ENCODE measurements around the gene ST6GALNAC6. TPM values are rescaled to one million over a fixed set of nuclear protein-coding genes. Genes with fewer than 3 reads are reported as not detected.
A peak's percentile ranks its signal among the peaks of the same experiment; 100 is the strongest.
"Not testable (repeated sequence)": the region's sequence is repeated elsewhere in the genome, so short reads cannot be mapped to it uniquely, and the experiment has no call there.

The ST6GALNAC6 gene
- total RNA-seq, 1 experiment from 2014 or later, result 14.8 TPM

- no peak for DNase-seq (ENCODE audit: low spot score)
Observed at GRCh38 chr9:127873886-127874285, 25.5 kb downstream of the ST6GALNAC6 start.

- no peak for DNase-seq (ENCODE audit: low spot score)
Observed at GRCh38 chr9:127873223-127873691, 26.1 kb downstream of the ST6GALNAC6 start.

GRCh38 chr9:127872369-127873222, 26.8 kb downstream of the ST6GALNAC6 start:
- no peak for DNase-seq (ENCODE audit: low spot score)

GRCh38 chr9:127871531-127871930, 27.9 kb downstream of the ST6GALNAC6 start:
- DNase-seq (ENCODE audit: low spot score), result no peak

GRCh38 chr9:127870887-127871286, 28.5 kb downstream of the ST6GALNAC6 start:
- DNase-seq (ENCODE audit: low spot score), result no peak

- DNase-seq (ENCODE audit: low spot score), result not testable (repeated sequence)
Observed at GRCh38 chr9:127870153-127870491, 29.3 kb downstream of the ST6GALNAC6 start.

GRCh38 chr9:127869310-127870152, 29.9 kb downstream of the ST6GALNAC6 start:
- DNase-seq (ENCODE audit: low spot score), result peak; percentile 75

- no peak for DNase-seq (ENCODE audit: low spot score)
Observed at GRCh38 chr9:127868278-127868902, 31.0 kb downstream of the ST6GALNAC6 start.

- DNase-seq (ENCODE audit: low spot score), result no peak
Observed at GRCh38 chr9:127867356-127868277, 31.8 kb downstream of the ST6GALNAC6 start.

GRCh38 chr9:127866535-127866934, 32.9 kb downstream of the ST6GALNAC6 start:
- DNase-seq (ENCODE audit: low spot score), result no peak

- no peak for DNase-seq (ENCODE audit: low spot score)
Observed at GRCh38 chr9:127865645-127866464, 33.5 kb downstream of the ST6GALNAC6 start.

GRCh38 chr9:127863191-127863621, 36.2 kb downstream of the ST6GALNAC6 start:
- no peak for DNase-seq (ENCODE audit: low spot score)

GRCh38 chr9:127862075-127863011, 37.1 kb downstream of the ST6GALNAC6 start:
- DNase-seq (ENCODE audit: low spot score), result no peak

- DNase-seq (ENCODE audit: low spot score), result no peak
Observed at GRCh38 chr9:127860779-127861178, 38.6 kb downstream of the ST6GALNAC6 start.

GRCh38 chr9:127860260-127860659, 39.1 kb downstream of the ST6GALNAC6 start:
- DNase-seq (ENCODE audit: low spot score), result no peak

GRCh38 chr9:127858041-127858512, 41.3 kb downstream of the ST6GALNAC6 start:
- no peak for DNase-seq (ENCODE audit: low spot score)

GRCh38 chr9:127857278-127857677, 42.1 kb downstream of the ST6GALNAC6 start:
- DNase-seq (ENCODE audit: low spot score), result no peak

- no peak for DNase-seq (ENCODE audit: low spot score)
Observed at GRCh38 chr9:127856729-127857116, 42.7 kb downstream of the ST6GALNAC6 start.
